Colonic mucosa (tissue), 4 donors: Measurements from ENCODE around the gene CRX. TPM values are rescaled to one million over a fixed set of nuclear protein-coding genes. Genes with fewer than 3 reads are reported as not detected.
"Not testable (repeated sequence)": the region's sequence is repeated elsewhere in the genome, so short reads cannot be mapped to it uniquely, and the experiment has no call there.

ENCODE experiments used
- DNase-seq: peaks from one replicate; pipeline ENCODE4 v3.0.0-alpha.2; 2020
- H3K27ac ChIP-seq: fragments of 200-600 bp; one replicate; pipeline ENCODE4 v1.8.0; 2021
- H3K27me3 ChIP-seq: fragments of 200-600 bp; one replicate; pipeline ENCODE4 v1.8.0; 2021
- H3K36me3 ChIP-seq: fragments of 200-600 bp; one replicate; pipeline ENCODE4 v1.8.0; 2021
- H3K4me1 ChIP-seq: fragments of 200-600 bp; one replicate; pipeline ENCODE4 v1.8.0; 2021; ENCODE audit warnings: mild to moderate bottlenecking
- H3K4me3 ChIP-seq: fragments of 200-600 bp; one replicate; pipeline ENCODE4 v1.8.0; 2021
- H3K9ac ChIP-seq, 2 donors: one replicate each; pipeline ENCODE4 v1.7.0; 2013; ENCODE audit warnings: control low read depth in 2 of 2, low read depth in 2 of 2, low read length in 2 of 2
- H3K9me3 ChIP-seq: fragments of 200-600 bp; one replicate; pipeline ENCODE4 v1.8.0; 2021
- intact Hi-C: fragments of 100-400 bp; cut with DNase I; formaldehyde crosslinking; loops from one replicate; pipeline ENCODE4 v1.14.1; 2022
- total RNA-seq, 2 donors: library from RNA; stranded (reverse); fragmentation: NEBNext Ultra II Directional in 1 of 2; extraction: Animal tissue kit (Norgen Biotek cat#: 25700) in 1 of 2; gene quantifications; one replicate each; pipeline ENCODE4 v1.2.1, GENCODE V29; 2021
- TF ChIP-seq, protein P1 (sequence below): fragments of 200-600 bp; IDR thresholded peaks from one replicate; pipeline ENCODE4 v1.8.0; 2022; ENCODE audit warnings: antibody characterized with exemption, mild to moderate bottlenecking
- donor health status: healthy.
- donor health status: DM: no; HTN: no; CAD: no.
- donor health status: DM: no; HTN: no; CAD: no.

Gene CRX
- total RNA-seq, 2 donors from 2014 or later: not detected

DNA sequence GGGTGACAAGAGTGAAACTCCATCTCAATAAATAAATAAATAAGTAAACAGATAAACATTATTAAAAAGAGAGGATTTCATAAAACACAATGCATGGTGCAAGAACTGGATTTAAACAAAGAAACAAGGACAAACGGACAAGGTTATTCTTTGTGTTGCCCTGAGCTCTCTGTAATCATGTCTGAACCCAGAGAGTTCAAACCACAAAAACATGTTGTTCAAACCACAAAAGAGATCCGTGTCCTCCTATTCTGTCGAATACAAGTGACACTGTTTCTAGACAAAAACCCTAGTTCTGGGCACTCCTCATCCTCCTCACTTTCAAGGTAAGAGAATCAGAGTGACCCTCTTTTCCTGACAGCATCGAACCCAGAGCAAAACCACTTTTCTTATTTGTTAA lies 32.7 kb downstream of the CRX start:
- H3K36me3 ChIP-seq: no peaks in the 10 kb centered on the region
- intact Hi-C loops: no loop called here
- no peak overlapping the region for H3K27ac ChIP-seq
- H3K9ac ChIP-seq: no peak overlapping the region
- TF ChIP-seq, protein P1, sequence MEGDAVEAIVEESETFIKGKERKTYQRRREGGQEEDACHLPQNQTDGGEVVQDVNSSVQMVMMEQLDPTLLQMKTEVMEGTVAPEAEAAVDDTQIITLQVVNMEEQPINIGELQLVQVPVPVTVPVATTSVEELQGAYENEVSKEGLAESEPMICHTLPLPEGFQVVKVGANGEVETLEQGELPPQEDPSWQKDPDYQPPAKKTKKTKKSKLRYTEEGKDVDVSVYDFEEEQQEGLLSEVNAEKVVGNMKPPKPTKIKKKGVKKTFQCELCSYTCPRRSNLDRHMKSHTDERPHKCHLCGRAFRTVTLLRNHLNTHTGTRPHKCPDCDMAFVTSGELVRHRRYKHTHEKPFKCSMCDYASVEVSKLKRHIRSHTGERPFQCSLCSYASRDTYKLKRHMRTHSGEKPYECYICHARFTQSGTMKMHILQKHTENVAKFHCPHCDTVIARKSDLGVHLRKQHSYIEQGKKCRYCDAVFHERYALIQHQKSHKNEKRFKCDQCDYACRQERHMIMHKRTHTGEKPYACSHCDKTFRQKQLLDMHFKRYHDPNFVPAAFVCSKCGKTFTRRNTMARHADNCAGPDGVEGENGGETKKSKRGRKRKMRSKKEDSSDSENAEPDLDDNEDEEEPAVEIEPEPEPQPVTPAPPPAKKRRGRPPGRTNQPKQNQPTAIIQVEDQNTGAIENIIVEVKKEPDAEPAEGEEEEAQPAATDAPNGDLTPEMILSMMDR: no peak
- no peak for DNase-seq
- H3K4me3 ChIP-seq: no peak overlapping the region
- no peaks in the 10 kb centered on the region for H3K9me3 ChIP-seq
- H3K27me3 ChIP-seq: no peaks in the 10 kb centered on the region
- no peaks in the 10 kb centered on the region for H3K4me1 ChIP-seq

DNA sequence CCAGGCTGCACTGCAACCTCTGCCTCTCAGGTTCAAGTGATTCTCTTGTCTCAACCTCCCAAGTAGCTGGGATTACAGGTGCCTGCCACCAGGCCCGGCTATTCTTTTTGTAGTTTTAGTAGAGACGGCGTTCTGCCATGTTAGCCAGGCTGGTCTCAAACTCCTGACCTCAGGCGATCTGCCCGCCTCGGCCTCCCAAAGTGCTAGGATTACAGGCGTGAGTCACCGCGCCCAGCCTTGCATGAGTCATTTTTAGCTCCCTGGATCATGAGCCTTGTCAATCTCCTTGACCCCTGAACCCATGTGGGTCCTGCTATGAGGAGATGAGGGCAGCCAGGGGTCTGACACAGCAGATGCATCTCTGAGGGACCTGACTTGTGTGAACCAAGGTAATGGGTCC lies 36.5 kb downstream of the CRX start:
- H3K36me3 ChIP-seq, DNase-seq, H3K9me3 ChIP-seq, H3K27me3 ChIP-seq, H3K9ac ChIP-seq, H3K4me1 ChIP-seq, H3K4me3 ChIP-seq, intact Hi-C loops, H3K27ac ChIP-seq: not testable (repeated sequence)

DNA sequence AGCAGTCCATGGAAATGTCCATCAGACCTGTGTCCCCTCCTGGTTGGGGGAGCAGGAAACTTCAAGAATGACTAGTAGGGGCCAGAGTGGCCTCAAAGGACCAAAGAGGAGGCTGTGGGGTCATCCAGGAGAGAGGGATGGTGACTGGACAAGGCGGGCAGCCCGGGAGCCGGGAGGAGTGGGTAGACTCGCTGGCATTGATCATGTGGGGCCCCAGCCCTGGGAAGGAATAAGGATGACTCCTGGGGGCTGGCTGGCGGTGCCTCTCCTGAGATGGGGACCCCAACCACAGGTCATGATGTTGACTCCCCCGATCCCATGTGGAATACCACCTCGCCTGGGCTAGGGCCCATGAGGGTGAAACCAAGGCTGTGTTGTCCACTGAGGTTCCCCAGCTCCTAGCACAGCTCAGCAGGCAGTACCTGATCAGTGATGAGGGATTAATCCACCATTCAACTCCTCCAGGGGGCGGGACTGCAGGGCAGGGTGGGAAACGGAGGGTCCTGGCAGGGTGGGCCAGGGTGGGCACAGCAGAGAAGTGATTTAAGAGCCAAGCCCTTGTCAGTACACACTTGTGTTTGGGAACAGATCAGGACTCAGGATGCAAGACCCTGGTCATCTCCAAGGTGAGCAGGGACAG lies 37.0 kb downstream of the CRX start, which contains the start of gene TPRX2:
Gene TPRX2 (plus strand): TSS at position 590 of the 640 bp plus-strand sequence. CDS start 12 bp downstream, at position 602.
- H3K27me3 ChIP-seq, DNase-seq, H3K4me3 ChIP-seq, H3K36me3 ChIP-seq, H3K9ac ChIP-seq, H3K4me1 ChIP-seq, H3K9me3 ChIP-seq, H3K27ac ChIP-seq, intact Hi-C loops: not testable (repeated sequence)

DNA sequence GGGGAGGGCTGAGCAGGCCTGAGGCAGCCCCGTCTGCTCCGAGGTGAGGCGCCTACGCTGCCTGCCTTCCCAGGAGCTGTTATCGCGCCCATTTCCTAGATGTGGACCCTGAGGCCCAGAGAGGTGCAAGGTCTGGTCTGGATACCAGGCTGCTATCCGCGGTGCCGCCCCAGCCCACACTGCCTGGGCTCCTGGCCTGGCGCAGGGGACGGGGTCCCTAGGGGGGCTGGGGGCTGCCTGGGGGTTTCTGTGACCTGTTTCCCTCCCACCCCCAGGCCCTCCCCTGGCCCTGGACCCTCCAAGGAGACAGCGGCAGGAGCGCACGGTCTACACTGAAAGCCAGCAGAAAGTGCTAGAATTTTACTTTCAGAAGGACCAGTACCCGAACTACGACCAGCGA lies 38.1 kb downstream of the CRX start:
- intact Hi-C loops: loop anchor here (5.0 kb wide), 1 partner anchor 48 kb away; no protein-coding TSS in a partner anchor
- DNase-seq, H3K4me1 ChIP-seq, H3K27me3 ChIP-seq, H3K9ac ChIP-seq, H3K27ac ChIP-seq, H3K9me3 ChIP-seq, H3K4me3 ChIP-seq, H3K36me3 ChIP-seq: not testable (repeated sequence)

DNA sequence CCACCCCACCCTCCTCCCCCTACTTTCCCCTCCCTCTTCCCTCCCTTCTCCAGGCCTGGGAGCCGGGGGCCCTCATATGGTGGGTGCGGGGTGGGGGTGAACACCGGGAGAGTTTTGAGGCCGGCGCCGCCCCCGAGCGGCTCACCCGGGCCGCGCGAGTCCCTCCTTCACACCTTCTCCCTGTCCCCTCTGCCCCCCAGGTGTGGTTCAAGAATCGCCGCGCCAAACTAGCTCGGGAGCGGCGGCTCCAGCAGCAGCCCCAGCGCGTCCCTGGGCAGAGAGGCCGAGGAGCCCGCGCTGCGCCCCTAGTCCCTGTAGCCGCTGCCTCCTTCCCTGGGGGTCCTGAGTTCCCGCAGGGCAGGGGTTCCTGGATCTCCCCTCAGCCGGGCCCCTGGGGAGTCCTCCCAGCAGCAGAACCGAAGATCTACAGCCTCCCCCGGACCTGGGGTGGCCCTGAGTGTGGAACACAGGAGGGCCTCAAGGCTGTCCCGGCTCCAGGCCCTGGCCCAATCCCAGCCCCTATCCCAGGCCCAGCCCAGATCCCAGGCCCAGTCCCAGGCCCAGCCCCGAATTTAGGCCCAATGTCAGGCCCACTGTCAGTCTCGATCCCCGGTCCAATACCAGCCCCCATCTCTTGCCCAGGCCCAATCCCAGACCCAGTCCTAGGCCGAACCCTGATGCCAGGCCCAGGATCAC lies 39.0 kb downstream of the CRX start:
- intact Hi-C loops: loop anchor here (5.0 kb wide), 1 partner anchor 48 kb away; no protein-coding TSS in a partner anchor
- H3K27me3 ChIP-seq: no peaks in the 10 kb centered on the region

DNA sequence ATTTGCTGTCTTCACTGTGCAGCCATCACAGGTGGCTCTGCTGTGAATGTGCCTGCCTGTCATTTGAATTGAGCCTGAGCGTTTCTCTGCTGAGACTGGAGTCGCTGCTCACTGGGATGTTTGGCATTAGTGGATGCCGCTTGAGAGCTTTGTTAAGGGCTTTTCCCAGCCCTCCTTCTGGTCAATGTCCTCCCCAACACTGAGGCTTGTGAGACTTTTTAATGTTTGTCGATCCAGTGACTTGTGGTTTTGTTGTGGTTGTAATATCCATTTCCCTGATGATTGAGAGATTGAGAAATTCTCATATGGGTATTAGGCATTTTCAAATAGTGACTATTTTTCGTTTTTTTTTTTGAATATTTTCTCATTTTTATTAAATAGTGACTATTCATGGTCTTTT lies 39.9 kb downstream of the CRX start:
- Histone ChIP-seq H3K4me1 (no peaks in the 10 kb centered on the region), H3K36me3 (no peaks in the 10 kb centered on the region), H3K9ac (no peak overlapping the region), H3K27ac (no peak overlapping the region), H3K4me3 (no peak overlapping the region), H3K9me3 (no peaks in the 10 kb centered on the region), H3K27me3 (no peaks in the 10 kb centered on the region)
- intact Hi-C loops: loop anchor here (5.0 kb wide), 1 partner anchor 49 kb away; no protein-coding TSS in a partner anchor
- TF ChIP-seq, protein P1: no peak
- DNase-seq: no peak

More for the DNA sequence above, 39.0 kb downstream of the CRX start:
- DNase-seq: no peak
- TF ChIP-seq, protein P1: no peak
- no peak overlapping the region for H3K9ac ChIP-seq
- H3K9me3 ChIP-seq: no peaks in the 10 kb centered on the region
- no peaks in the 10 kb centered on the region for H3K4me1 ChIP-seq
- no peaks in the 10 kb centered on the region for H3K36me3 ChIP-seq
- no peak overlapping the region for H3K27ac ChIP-seq
- no peak overlapping the region for H3K4me3 ChIP-seq

DNA sequence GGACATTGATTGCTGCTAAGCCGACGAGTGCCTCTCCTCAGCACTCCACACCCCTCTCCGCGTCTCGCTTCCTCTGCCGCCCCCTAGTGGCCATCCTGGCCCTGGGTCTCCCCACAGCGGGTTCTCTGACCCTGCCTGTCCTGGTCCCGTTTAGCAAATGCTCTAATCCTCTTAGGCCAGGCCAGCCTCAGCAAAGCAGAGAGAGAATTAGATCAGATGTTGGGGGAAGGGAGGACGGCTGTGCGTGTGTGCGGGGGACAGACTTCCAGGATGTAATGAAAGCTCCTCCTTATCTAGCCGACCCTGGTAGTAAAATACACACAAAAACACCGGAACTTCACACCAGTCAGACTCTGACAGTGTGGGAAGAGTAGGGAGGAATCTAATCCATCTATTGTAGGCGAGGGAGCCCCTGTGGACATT lies 41.8 kb downstream of the CRX start:
- Histone ChIP-seq H3K4me1 (no peaks in the 10 kb centered on the region), H3K27ac (no peak overlapping the region), H3K27me3 (no peaks in the 10 kb centered on the region), H3K4me3 (no peak overlapping the region), H3K9ac (no peak overlapping the region), H3K9me3 (no peaks in the 10 kb centered on the region), H3K36me3 (no peaks in the 10 kb centered on the region)
- intact Hi-C loops: loop anchor here (5.0 kb wide), 1 partner anchor 51 kb away; no protein-coding TSS in a partner anchor
- DNase-seq: peak; percentile 91
- TF ChIP-seq, protein P1: peak; percentile 94
